B cell (primary cell): ENCODE results near the gene CCDC81.

Source experiments
- CTCF ChIP-seq: fragments of 200-600 bp; IDR thresholded peaks from one replicate; pipeline ENCODE4 v1.8.0; 2022; ENCODE audit warnings: antibody characterized with exemption, mild to moderate bottlenecking
- EZH2 ChIP-seq: IDR thresholded peaks from 2 replicates; pipeline ENCODE4 v1.6.1; 2012; ENCODE audit warnings: borderline replicate concordance, low read depth, mild to moderate bottlenecking, moderate library complexity, low read length; ENCODE audit not compliant: insufficient read depth, poor library complexity, severe bottlenecking

- TF ChIP-seq CTCF, result no peak
- TF ChIP-seq EZH2, result no peak
Observed at GRCh38 chr11:86418917-86419316, 44.2 kb downstream of the CCDC81 start.
